Caki2 (cell line): Measurements from ENCODE around the gene PTPRK. TPM values are rescaled to one million over a fixed set of nuclear protein-coding genes. Genes with fewer than 3 reads are reported as not detected.
"Not testable (repeated sequence)": the region's sequence is repeated elsewhere in the genome, so short reads cannot be mapped to it uniquely, and the experiment has no call there.

ENCODE experiments used
- DNase-seq: peaks from one replicate; pipeline ENCODE4 v3.0.0-alpha.2; 2015; ENCODE audit warnings: low read depth
- in situ Hi-C: cut with HindIII; loops from 2 replicates; pipeline ENCODE4 v1.10.0; 2016; ENCODE audit warnings: low sequenced_read_pairs, low pct_unique_long_range_greater_than_20kb, mixed read lengths
- total RNA-seq: library from RNA; depleted of rRNA; stranded (reverse); fragments of >200 nt; shearing (Covaris generic); gene quantifications from 2 replicates; pipeline ENCODE4 v1.2.3, GENCODE V29; 2014; ENCODE audit warnings: low replicate concordance

Gene PTPRK
- total RNA-seq, 1 experiment from 2014 or later = 32.6 TPM

- no peak for DNase-seq
- in situ Hi-C loops = no loop called here
These were observed 496.4 kb downstream of the PTPRK start for GRCh38 chr6:128024046-128024445.

DNA sequence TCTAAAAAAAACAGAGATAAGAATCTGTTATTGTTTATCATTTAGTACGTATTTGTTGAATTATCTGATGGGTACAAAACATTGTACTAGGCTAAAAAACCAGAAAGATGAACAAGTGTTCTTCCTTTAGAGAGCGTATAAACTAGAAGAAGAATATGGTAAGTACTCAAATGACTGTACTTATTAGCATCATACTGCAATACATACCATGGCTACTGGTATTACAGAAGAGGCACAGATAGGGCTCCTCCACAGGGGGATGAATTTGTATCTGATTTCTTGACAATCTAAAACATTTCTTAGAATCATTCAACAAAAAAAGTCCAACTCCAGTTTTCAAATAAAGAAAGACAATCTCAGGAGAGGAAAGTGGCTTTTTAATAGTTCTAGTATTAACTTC, 501.6 kb downstream of the PTPRK start:
- in situ Hi-C loops = no loop called here
- no peak for DNase-seq

DNA sequence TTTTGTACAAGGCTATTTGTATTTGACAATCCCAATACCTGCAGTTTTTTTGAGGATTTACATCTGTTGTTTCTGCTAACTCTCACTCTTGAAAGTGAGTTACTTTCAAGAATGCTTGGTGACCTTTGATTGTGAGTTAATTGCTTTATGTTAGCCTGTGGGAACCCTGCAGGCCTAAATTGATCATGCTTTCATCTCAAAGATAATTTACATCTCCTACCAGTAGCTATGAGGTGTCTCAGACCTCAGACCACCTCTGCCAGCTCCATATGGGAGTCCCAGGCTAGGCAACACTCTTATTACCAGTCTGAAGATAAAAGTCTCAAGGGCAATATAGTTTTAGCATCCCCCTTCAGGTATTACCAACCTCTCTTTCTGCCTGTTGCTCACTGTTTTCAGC, 503.1 kb downstream of the PTPRK start:
- in situ Hi-C loops = no loop called here
- no peak for DNase-seq

- no peak for DNase-seq
- in situ Hi-C loops = no loop called here
These were observed 512.7 kb downstream of the PTPRK start for GRCh38 chr6:128007658-128008057.

- DNase-seq = no peak
- in situ Hi-C loops = no loop called here
These were observed 515.4 kb downstream of the PTPRK start for GRCh38 chr6:128005009-128005408.

DNA sequence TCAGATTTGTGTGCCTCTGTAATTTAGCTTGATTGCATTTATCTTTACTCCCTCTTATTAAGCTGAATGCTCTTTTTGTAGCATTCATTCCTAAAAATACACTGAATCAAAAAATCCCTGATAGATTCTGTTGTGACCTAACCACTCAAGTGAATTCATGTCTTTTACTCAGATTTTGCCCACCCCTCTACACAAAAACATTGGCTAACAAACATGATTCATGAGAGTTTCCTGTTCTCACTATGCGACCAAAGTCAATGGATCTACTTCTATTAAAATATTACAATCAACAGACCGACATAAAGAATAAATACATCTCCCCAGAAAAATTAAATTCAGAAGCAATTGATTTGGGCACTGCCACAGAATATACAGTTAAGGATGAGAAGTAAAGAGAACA, 520.0 kb downstream of the PTPRK start:
- DNase-seq = no peak
- in situ Hi-C loops = no loop called here

- in situ Hi-C loops = no loop called here
- DNase-seq = no peak
These were observed 521.4 kb downstream of the PTPRK start for GRCh38 chr6:127998985-127999384.

- in situ Hi-C loops = no loop called here
- no peak for DNase-seq
These were observed 522.8 kb downstream of the PTPRK start for GRCh38 chr6:127997496-127998164.

GRCh38 chr6:127996925-127997324, 523.5 kb downstream of the PTPRK start:
- DNase-seq = no peak
- in situ Hi-C loops = no loop called here

DNA sequence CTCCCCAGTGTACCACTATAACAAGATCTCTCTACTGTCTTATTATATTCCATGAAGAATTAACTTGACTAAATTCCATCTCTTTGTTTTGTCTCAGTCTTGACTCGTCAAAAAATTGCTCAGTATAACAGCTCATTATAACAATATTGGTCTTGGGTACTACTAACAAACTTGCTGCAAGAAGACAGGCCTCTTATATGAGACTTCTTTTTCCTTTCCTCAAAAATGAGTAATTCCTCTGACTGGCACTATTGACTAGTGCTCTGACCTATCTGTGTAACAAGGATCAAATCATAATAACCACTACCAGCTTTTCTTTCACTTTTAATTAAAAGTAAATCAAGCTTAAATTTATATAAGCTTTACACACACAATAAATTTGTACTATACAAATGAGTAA, 528.3 kb downstream of the PTPRK start:
- DNase-seq = no peak
- in situ Hi-C loops = no loop called here

DNA sequence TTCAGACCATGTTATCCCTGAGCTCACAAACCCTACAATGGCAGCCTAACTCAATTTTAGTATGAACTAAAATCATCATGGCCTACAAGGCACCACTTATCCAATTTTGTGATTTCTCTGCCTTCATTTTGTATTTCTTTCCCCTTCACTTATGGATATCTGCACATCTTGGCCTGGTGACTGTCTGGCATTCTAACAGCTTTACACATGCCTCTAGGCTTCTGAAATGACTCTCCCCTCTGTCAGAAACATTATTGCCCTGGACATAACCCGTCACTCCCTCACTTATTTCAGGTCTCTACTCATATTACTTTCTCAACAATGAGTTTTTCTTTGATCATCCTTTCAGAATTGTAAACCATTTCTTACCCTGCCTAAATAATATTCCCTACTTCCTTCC, 530.3 kb downstream of the PTPRK start:
- in situ Hi-C loops = no loop called here
- DNase-seq = no peak

DNA sequence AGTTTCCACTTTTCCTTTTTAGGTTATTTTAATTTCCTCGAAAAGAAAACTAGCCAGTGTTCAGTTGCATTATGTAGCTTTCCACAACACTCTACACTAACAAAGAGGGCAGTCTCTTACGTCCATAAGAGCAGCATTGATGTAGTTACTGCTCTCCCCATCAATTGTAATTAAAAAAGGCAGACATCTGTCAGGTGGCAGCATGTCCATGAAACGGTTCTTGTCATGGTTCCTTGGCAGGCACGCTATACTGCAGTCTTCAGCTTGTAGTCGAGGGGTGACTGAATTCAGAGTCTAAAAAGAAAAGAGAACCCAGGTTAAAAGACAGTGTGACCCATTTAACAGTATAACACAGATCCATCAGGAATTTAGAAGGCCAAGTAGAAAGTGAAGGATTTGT, 539.4 kb downstream of the PTPRK start:
- no peak for DNase-seq
- in situ Hi-C loops = no loop called here

DNA sequence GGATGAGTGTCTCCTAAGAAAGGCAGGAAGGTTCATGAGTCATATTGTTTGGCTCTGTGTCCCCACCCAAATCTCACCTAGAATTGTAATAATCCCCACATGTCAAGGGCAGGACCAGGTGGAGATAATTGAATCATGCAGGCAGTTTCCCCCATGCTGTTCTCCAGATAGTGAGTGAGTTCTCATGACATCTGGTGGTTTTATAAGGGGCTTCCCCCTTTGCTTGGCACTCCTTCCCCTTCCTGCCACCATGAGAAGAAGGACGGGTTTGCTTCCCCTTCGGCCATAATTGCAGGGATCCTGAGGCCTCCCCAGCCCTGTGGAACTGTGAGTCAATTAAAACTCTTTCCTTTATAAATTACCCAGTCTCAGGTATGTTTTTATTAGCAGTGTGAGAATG, 542.2 kb downstream of the PTPRK start:
- in situ Hi-C loops, DNase-seq: not testable (repeated sequence)

- no peak for DNase-seq
- in situ Hi-C loops = no loop called here
These were observed 543.6 kb downstream of the PTPRK start for GRCh38 chr6:127976796-127977195.

- in situ Hi-C loops = no loop called here
- no peak for DNase-seq
These were observed 544.3 kb downstream of the PTPRK start for GRCh38 chr6:127976111-127976510.

DNA sequence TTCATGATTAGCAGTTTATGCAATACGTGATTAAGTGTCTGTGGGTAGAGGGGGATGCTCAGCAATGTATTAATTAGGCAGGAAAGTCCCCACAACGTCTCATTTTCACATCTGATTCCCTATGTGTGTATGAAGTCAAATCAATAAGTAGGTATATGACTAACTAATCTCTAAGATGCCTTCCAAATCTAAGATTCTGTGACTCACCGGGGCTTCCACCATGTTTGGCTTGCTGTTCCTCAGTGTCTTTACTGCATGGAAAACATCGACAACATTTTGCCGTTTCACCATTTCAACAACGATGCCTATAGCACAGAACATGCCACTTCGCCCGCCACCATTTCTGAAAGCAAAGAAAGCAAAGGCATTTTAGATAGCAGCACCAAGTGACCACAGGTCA, 547.6 kb downstream of the PTPRK start:
- no peak for DNase-seq
- in situ Hi-C loops = no loop called here

GRCh38 chr6:127971945-127972391, 548.4 kb downstream of the PTPRK start:
- no peak for DNase-seq
- in situ Hi-C loops = no loop called here

DNA sequence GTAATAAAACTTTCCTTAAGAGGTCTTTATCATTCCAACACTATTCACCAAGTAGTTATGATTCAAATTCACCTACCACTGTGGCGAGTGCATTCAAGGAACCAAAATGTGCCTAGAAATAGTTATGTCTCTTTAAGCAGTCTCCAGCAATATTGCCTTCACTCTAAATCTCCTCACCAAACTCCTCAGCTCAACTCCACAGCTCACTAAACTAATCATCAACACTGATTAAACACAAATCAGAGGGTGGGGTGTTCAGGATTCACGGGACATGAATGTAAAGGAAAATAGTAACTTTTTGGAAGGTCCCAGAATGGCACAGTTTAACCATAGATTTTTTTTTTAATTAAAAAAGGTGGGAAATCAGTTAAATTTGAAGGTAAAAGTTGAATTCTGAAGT, 549.0 kb downstream of the PTPRK start:
- in situ Hi-C loops = no loop called here
- DNase-seq = no peak

DNA sequence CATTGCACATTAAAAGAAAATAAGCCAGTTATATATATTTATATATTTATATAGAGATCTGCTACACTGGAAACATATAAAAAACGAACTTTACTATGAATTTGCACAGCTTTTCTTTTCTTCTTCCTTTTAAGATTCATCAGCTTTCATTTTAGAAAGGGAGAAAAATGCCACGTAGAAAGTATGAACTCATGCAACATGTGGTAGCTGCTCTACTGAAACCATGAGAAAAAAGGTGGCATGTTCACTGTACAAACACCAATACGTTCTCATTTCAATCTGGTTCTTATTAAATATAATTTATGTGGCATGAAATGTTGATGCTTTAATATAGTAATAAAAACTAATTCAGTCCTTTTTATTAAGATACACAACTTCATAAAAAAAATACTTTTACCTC, 550.7 kb downstream of the PTPRK start:
- in situ Hi-C loops = no loop called here
- no peak for DNase-seq

GRCh38 chr6:127968394-127968793, 552.0 kb downstream of the PTPRK start:
- DNase-seq = no peak
- in situ Hi-C loops = no loop called here

- in situ Hi-C loops = no loop called here
- no peak for DNase-seq
These were observed 552.7 kb downstream of the PTPRK start for GRCh38 chr6:127967708-127968107.
